ENCODE results near the gene GSDMA.
A peak's percentile ranks its signal among the peaks of the same experiment; 100 is the strongest.

Gene GSDMA

GRCh38 chr17:39926135-39926587, 36.6 kb upstream of the GSDMA start:
- H3K4me3 ChIP-seq (ENCODE audit: low read depth, low read length): peak overlapping the region; percentile 81
- TF ChIP-seq CTCF (IDR thresholded peaks at IDR 0.05; ENCODE audit: borderline replicate concordance, insufficient read depth, low read depth, low read length): no peak

GRCh38 chr17:39926588-39927100, 36.2 kb upstream of the GSDMA start:
- H3K4me3 ChIP-seq (ENCODE audit: low read depth, low read length): peak overlapping the region; percentile 81
- TF ChIP-seq CTCF (IDR thresholded peaks at IDR 0.05; ENCODE audit: borderline replicate concordance, insufficient read depth, low read depth, low read length): no peak

DNA sequence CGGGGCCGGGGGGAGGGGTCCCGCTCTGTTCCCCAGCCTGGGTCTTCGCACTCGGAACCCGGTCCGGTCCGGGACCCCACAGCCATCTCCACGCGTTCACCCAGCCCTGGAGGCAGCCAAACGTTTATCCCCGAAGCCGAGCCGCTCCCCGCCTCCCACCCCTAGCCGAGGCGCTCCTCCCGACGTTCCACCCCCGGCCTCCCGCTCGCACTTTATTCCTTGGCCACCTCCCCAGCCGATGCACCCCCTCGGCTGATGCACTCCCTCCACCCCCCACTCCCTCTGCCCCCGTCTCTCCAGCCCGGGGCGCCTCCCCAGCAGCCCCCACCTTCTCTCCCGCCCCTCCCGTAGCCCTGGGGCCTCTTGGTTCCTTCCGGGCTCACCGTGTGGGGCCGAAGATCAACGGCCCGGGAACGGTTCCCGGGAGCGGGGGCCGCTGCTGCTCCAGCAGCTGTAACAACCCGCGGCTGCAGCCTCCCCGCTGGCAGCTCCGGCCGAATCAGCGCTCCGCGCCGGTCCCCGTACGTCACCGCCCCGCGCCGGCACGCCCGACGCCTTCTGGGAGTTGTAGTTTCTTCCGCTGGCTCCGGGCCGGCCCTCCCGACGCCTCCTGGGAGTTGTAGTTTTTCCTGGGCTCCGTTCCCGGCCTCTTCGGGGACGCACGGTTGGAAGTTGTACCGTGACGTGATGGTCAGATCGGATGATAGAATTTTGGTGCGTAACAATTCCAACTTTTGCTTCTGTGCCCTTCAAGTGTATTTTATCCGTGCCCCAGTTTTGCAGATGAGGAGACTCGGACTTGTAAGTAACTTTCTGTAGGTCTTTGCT, 35.5 kb upstream of the GSDMA start, which contains the start of the genes LRRC3C and ORMDL3:
Gene LRRC3C, plus strand, starts transcription at position 632 of the 828 bp plus-strand sequence. CDS start 13,792 bp downstream, outside the sequence.
Gene ORMDL3, minus strand, starts transcription at position 501 of the 828 bp plus-strand sequence. CDS start 3,398 bp downstream, outside the sequence.
- peak within 1 kb of the TSS; percentile 81 for H3K4me3 ChIP-seq (ENCODE audit: low read depth, low read length)

GRCh38 chr17:39927929-39928857, 34.6 kb upstream of the GSDMA start:
- TF ChIP-seq CTCF (IDR thresholded peaks at IDR 0.05; ENCODE audit: borderline replicate concordance, insufficient read depth, low read depth, low read length): no peak
- peak overlapping the region; percentile 81 for H3K4me3 ChIP-seq (ENCODE audit: low read depth, low read length)

More for the DNA sequence above, 35.5 kb upstream of the GSDMA start, which contains the start of the genes LRRC3C and ORMDL3:
- TF ChIP-seq CTCF (IDR thresholded peaks at IDR 0.05; ENCODE audit: borderline replicate concordance, insufficient read depth, low read depth, low read length): no peak

DNA sequence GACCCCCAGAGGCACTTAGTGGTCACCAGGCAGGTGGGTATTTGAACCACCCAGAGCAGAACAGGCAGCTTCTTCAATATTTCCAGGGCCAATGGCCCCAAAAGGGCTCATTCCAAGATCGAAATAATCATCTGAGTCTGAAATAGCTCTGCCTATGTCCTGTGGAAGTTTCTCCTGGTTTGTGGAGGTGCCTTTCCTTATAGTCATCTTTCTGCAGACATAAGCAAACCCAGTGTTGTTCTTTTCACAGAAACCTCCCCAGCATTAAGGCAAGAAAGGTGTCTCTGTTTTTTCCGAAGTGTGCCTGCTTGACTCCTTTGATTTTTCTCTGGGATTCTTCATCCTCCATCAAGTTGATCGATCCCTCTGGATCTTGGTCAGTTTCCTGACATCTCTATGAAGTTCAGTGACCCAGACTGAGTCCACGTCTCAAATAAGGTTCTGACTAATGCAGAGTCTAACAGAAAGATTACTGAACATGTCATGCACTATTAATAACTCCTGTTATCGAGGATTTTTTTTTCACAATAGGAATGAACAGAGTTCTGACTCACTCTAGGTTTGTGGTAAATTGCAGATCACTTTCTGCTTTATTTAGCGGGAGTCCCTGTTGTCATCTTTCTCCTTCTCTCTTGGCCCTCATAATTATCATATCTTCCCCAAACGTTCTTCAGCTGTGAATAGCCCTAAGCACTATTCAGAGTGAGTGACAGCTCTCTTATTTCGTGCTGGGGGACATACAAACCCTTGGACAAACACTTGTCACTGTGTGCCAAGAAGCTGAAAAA, 33.8 kb upstream of the GSDMA start:
- no peak for TF ChIP-seq CTCF (IDR thresholded peaks at IDR 0.05; ENCODE audit: borderline replicate concordance, insufficient read depth, low read depth, low read length)
- H3K4me3 ChIP-seq (ENCODE audit: low read depth, low read length): no peak overlapping the region

Data from GM12875 (cell line).